Activated gamma-delta T cell treated with Interleukin-2 at 50 U/mL for 16 hours (primary cell): ENCODE results near the gene ADARB2.
"Not testable (repeated sequence)": the region's sequence is repeated elsewhere in the genome, so short reads cannot be mapped to it uniquely, and the experiment has no call there.

Source experiments
- DNase-seq: peaks from one replicate; pipeline ENCODE4 v3.0.0-alpha.2; 2020

ADARB2 gene

GRCh38 chr10:1634239-1634638 lies 103.1 kb downstream of the ADARB2 start:
- no peak for DNase-seq

- DNase-seq = no peak
These were observed 103.5 kb downstream of the ADARB2 start for GRCh38 chr10:1633783-1634182.

GRCh38 chr10:1632596-1632995 lies 104.7 kb downstream of the ADARB2 start:
- DNase-seq = no peak

- DNase-seq = no peak
These were observed 105.2 kb downstream of the ADARB2 start for GRCh38 chr10:1632141-1632540.

DNA sequence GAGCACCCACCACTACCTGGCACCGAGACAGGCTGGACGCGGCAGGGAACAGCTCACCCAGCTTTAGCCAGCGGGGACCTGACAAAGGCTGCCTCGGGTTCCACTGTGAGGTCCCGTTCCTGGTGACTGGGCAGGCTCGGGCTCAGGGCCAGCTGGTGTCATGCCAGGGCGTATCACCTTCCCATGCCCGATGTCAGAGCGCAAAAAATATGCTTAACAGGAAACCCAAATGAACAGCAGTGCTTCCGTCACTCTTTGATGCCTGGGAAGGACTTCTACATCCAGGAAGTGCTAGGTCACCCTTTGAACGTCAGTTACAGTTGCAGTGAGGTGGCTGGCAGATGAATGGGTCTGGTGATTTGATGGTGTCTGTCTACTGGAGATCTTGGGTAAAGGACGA lies 106.0 kb downstream of the ADARB2 start:
- no peak for DNase-seq

DNA sequence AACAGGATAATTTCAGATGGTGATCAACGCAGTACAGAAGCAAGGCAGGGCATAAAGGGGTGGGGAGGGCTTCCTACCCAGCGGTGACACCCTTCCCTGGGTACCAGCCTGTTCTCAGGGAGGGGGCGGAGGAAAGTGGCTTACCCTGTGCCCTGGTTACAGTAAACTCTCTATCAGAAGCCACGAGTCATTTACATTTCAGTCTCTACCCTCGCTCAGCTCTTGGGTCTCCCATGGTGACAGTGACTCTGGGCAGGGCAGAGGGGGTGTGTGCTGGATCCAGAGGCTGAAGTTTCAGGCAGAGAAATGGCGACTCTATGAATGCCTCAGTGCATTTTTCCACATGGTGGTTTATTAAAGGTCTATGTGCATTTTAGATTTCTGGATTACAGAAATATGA lies 107.0 kb downstream of the ADARB2 start:
- DNase-seq = no peak

GRCh38 chr10:1629326-1630198 lies 107.8 kb downstream of the ADARB2 start:
- DNase-seq = no peak

- DNase-seq = no peak
These were observed 108.6 kb downstream of the ADARB2 start for GRCh38 chr10:1628757-1629156.

- no peak for DNase-seq
These were observed 109.4 kb downstream of the ADARB2 start for GRCh38 chr10:1627945-1628344.

- DNase-seq = no peak
These were observed 110.5 kb downstream of the ADARB2 start for GRCh38 chr10:1626835-1627234.

DNA sequence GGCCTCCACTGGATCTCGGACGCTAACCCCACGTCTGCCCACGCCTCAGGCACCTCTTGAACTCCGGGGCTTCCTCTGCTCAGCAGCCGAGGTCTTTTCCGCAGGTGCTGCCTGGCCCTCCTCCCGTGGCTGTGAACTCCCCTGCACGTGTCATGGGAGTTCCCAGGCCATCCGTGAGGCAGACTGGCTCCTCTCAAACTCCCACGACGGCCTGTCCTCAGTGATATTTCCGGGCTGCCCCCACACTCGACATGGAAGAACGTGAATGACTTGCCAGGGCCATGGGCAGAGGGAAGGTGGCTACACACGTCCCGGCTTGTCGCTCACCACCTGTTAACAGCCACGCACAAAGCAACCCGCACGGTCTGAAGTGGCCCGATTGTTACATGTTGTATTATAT lies 110.9 kb downstream of the ADARB2 start:
- DNase-seq = no peak

DNA sequence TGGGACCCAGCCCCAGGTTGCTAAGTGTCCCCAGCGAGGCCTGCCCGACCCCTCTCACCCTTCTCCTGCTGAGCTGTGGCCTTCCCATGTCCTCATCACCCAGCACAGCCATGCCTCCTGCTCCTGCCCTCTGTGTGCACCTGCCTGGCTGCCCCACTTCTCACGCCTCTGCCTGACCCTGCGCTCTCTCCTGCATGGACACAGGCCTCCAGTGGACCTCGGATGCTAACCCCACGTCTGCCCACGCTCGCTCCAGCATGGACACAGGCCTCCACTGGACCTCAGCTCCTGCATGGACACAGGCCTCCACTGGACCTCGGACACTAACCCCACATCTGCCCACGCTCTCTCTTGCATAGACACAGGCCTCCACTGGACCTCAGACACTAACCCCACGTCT lies 111.6 kb downstream of the ADARB2 start:
- no peak for DNase-seq

GRCh38 chr10:1625079-1625478 lies 112.2 kb downstream of the ADARB2 start:
- no peak for DNase-seq

- DNase-seq = no peak
These were observed 113.1 kb downstream of the ADARB2 start for GRCh38 chr10:1624240-1624639.

- no peak for DNase-seq
These were observed 116.5 kb downstream of the ADARB2 start for GRCh38 chr10:1620803-1621202.

DNA sequence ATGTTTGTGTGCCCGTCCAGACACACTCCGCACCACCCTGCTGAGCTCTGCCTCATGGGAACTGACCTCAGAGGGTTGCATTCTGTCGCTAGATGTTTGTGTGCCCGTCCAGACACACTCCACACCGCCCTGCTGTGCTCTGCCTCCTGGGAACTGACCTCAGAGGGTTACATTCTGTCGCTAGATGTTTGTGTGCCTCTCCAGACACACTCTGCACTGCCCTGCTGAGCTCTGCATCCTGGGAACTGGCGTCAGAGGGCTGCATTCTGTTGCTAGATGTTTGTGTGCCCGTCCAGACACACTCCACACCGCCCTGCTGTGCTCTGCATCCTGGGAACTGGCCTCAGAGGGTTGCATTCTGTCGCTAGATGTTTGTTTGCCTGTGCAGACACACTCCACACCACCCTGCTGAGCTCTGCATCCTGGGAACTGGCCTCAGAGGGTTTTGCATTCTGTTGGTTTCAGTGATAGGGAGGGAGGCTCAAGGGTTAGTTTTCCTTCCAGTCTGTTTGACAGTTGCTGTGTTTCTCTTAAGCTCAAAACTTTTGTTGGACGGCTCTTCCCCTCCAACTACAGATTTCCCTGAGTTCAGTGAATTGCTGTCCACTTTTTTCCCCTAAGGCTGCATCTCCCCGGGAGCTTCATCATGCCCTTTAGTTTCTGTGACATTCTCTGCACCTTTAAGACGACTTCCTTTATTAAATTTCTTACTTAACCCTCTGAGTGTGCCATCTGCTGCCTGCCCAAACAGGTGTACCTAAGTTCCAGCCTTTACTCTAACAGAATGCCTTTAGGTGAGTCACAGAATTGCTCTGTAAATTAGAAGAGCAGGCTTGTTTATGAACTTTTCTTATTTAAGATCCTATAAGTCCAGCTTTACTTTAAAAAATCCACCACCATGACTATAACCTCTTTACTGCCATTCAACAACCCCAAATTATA lies 119.7 kb downstream of the ADARB2 start:
- not testable (repeated sequence) for DNase-seq

- DNase-seq = not testable (repeated sequence)
These were observed 120.6 kb downstream of the ADARB2 start for GRCh38 chr10:1616701-1617100.

DNA sequence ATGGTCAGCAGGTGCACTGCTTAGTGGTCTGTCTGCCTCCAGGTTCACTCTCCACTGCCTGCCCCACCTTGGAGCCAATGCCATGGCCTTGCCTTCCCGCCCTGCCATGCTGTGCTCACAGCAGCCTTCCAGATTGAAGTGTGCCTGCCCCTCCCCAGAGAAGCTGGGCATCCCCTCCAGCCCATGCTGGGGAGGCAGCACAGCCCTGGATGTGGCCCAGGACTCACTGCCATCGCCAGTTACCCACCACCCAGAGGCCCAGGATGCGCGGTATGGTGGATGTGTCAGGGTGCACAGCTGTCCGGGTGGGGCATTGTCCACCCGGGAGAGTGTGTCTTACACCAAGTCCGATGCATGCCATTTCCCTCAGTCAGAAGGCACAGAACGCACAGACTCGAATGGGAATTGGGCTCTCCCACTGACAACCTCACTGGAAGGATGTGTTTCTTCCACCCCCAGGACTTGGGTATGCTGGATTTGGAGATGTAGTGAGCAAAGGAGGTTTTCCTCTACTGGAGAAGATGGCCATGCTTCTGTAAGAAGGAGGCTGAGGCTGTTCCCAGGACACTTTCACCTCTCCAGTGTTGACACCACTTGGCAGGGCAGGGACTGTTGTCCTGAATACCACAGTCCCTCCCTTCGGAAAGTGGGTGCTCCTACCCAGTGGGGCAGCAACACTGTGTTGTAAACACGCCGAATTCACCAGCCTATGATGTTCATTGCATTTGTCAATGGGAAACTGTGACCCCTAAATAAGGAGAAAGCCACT lies 122.0 kb downstream of the ADARB2 start:
- DNase-seq = no peak

GRCh38 chr10:1613511-1613910 lies 123.8 kb downstream of the ADARB2 start:
- DNase-seq = no peak

DNA sequence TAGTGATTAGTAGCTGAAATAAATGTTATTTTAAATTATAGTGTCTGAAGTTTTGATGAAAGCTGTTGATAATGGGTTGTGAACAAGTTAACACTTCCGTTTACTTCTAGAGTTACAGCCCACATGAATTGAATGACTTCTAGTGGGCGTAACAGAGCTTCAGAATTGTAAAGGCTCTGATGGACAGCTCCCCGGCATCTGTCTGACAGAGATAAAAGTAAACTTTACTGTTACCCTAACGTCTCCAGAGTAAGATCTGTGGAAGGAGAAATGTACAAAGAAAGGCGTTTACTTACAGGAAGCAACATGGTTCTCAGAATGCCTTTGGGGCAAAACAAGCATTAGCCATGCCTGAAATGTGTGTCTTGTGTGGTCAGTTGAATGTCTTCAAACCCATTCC lies 124.4 kb downstream of the ADARB2 start:
- no peak for DNase-seq

GRCh38 chr10:1611936-1612550 lies 125.3 kb downstream of the ADARB2 start:
- no peak for DNase-seq

GRCh38 chr10:1610986-1611770 lies 126.1 kb downstream of the ADARB2 start:
- DNase-seq = no peak
